GM21381 (cell line): ENCODE data around the gene NTSR1.

Experiments used
- ATAC-seq: cut with Tn5 transposase; IDR thresholded peaks from one replicate; pipeline ENCODE4 v1.9.1; 2021; ENCODE audit warnings: mild to moderate bottlenecking, moderate library complexity; ENCODE audit not compliant: unreplicated experiment

NTSR1 gene

GRCh38 chr20:62752671-62753501, 44.2 kb downstream of the NTSR1 start:
- no peak for ATAC-seq

GRCh38 chr20:62753626-62754025, 45.0 kb downstream of the NTSR1 start:
- no peak for ATAC-seq

GRCh38 chr20:62754122-62754990, 45.7 kb downstream of the NTSR1 start:
- no peak for ATAC-seq

GRCh38 chr20:62754991-62755356, 46.3 kb downstream of the NTSR1 start:
- no peak for ATAC-seq

GRCh38 chr20:62755817-62756724, 47.4 kb downstream of the NTSR1 start:
- ATAC-seq: no peak

- no peak for ATAC-seq
Observed at GRCh38 chr20:62758226-62758912, 49.7 kb downstream of the NTSR1 start.

GRCh38 chr20:62759981-62760431, 51.4 kb downstream of the NTSR1 start:
- no peak for ATAC-seq

GRCh38 chr20:62760471-62760855, 51.8 kb downstream of the NTSR1 start:
- no peak for ATAC-seq

GRCh38 chr20:62760856-62761758, 52.5 kb downstream of the NTSR1 start:
- no peak for ATAC-seq

GRCh38 chr20:62761759-62762131, 53.1 kb downstream of the NTSR1 start:
- no peak for ATAC-seq

- ATAC-seq: no peak
Observed at GRCh38 chr20:62762376-62762775, 53.7 kb downstream of the NTSR1 start.

- no peak for ATAC-seq
Observed at GRCh38 chr20:62762801-62763368, 54.2 kb downstream of the NTSR1 start.

- no peak for ATAC-seq
Observed at GRCh38 chr20:62763404-62763803, 54.8 kb downstream of the NTSR1 start.

GRCh38 chr20:62764156-62764935, 55.7 kb downstream of the NTSR1 start:
- no peak for ATAC-seq

- ATAC-seq: no peak
Observed at GRCh38 chr20:62765021-62765420, 56.4 kb downstream of the NTSR1 start.

- ATAC-seq: no peak
Observed at GRCh38 chr20:62765432-62766070, 56.9 kb downstream of the NTSR1 start.

GRCh38 chr20:62766071-62766450, 57.4 kb downstream of the NTSR1 start:
- no peak for ATAC-seq

GRCh38 chr20:62766716-62767115, 58.1 kb downstream of the NTSR1 start:
- ATAC-seq: no peak
